HG03066 (cell line): ENCODE measurements around the gene TTC28.
"Not testable (repeated sequence)": the region's sequence is repeated elsewhere in the genome, so short reads cannot be mapped to it uniquely, and the experiment has no call there.

Experiments
- ATAC-seq: cut with Tn5 transposase; IDR thresholded peaks from one replicate; pipeline ENCODE4 v1.9.1; 2021; ENCODE audit warnings: low read depth; ENCODE audit not compliant: unreplicated experiment

TTC28 gene

GRCh38 chr22:28678778-28679610 is 646 bp downstream of the TTC28 start:
- ATAC-seq = not testable (repeated sequence)

- not testable (repeated sequence) for ATAC-seq
Measured at GRCh38 chr22:28678170-28678569, 1.5 kb downstream of the TTC28 start.

- ATAC-seq = no peak
Measured at GRCh38 chr22:28674121-28674563, 5.5 kb downstream of the TTC28 start.

GRCh38 chr22:28670756-28671155 is 8.9 kb downstream of the TTC28 start:
- ATAC-seq = no peak

- no peak for ATAC-seq
Measured at GRCh38 chr22:28670161-28670560, 9.5 kb downstream of the TTC28 start.

- no peak for ATAC-seq
Measured at GRCh38 chr22:28669387-28669786, 10.3 kb downstream of the TTC28 start.

GRCh38 chr22:28663569-28663942 is 16.1 kb downstream of the TTC28 start:
- ATAC-seq = not testable (repeated sequence)

GRCh38 chr22:28658448-28658847 is 21.2 kb downstream of the TTC28 start:
- no peak for ATAC-seq

GRCh38 chr22:28656181-28656580 is 23.5 kb downstream of the TTC28 start:
- ATAC-seq = no peak

- ATAC-seq = no peak
Measured at GRCh38 chr22:28650463-28650862, 29.2 kb downstream of the TTC28 start.

GRCh38 chr22:28648792-28649191 is 30.8 kb downstream of the TTC28 start:
- ATAC-seq = no peak

GRCh38 chr22:28647216-28647615 is 32.4 kb downstream of the TTC28 start:
- ATAC-seq = no peak

- ATAC-seq = no peak
Measured at GRCh38 chr22:28639321-28639720, 40.3 kb downstream of the TTC28 start.

GRCh38 chr22:28637225-28637624 is 42.4 kb downstream of the TTC28 start:
- ATAC-seq = no peak

- no peak for ATAC-seq
Measured at GRCh38 chr22:28630177-28630574, 49.5 kb downstream of the TTC28 start.

GRCh38 chr22:28629420-28630176 is 50.0 kb downstream of the TTC28 start:
- ATAC-seq = no peak

GRCh38 chr22:28628766-28629165 is 50.9 kb downstream of the TTC28 start:
- no peak for ATAC-seq

GRCh38 chr22:28627791-28628190 is 51.8 kb downstream of the TTC28 start:
- no peak for ATAC-seq

GRCh38 chr22:28620244-28620922 is 59.3 kb downstream of the TTC28 start:
- ATAC-seq = no peak

GRCh38 chr22:28619236-28619635 is 60.4 kb downstream of the TTC28 start:
- ATAC-seq = no peak

GRCh38 chr22:28615423-28615822 is 64.2 kb downstream of the TTC28 start:
- not testable (repeated sequence) for ATAC-seq
